H9 (cell line): ENCODE data around the gene DIAPH3. TPM values are rescaled to one million over a fixed set of nuclear protein-coding genes. Genes with fewer than 3 reads are reported as not detected.

Source experiments
- DNase-seq: peaks from one replicate; pipeline ENCODE4 v3.0.0-alpha.2; 2017
- H2AFZ ChIP-seq: one replicate; pipeline ENCODE4 v1.6.1; 2013; ENCODE audit warnings: mild to moderate bottlenecking, low read length, control low read depth, moderate library complexity
- H2AK5ac ChIP-seq: 2 replicates; pipeline ENCODE4 v1.6.1; 2013; ENCODE audit warnings: low read length, control low read depth, mixed read lengths; ENCODE audit not compliant: insufficient read length
- H2BK120ac ChIP-seq: one replicate; pipeline ENCODE4 v1.6.1; 2013; ENCODE audit warnings: low read depth, mild to moderate bottlenecking, low read length, control low read depth, inconsistent platforms; ENCODE audit not compliant: poor library complexity, severe bottlenecking
- H2BK12ac ChIP-seq: 2 replicates; pipeline ENCODE4 v1.6.1; 2013; ENCODE audit warnings: low read length, control low read depth, mixed read lengths, low read depth; ENCODE audit not compliant: insufficient read length
- H2BK15ac ChIP-seq: 2 replicates; pipeline ENCODE4 v1.6.1; 2013; ENCODE audit warnings: low read depth, low read length, control low read depth
- H2BK20ac ChIP-seq: one replicate; pipeline ENCODE4 v1.6.1; 2013; ENCODE audit warnings: low read depth, mild to moderate bottlenecking, low read length, control low read depth, inconsistent platforms; ENCODE audit not compliant: poor library complexity, severe bottlenecking
- H2BK5ac ChIP-seq: 2 replicates; pipeline ENCODE4 v1.6.1; 2013; ENCODE audit warnings: low read length, control low read depth, mixed read lengths; ENCODE audit not compliant: insufficient read length
- H3K14ac ChIP-seq: 2 replicates; pipeline ENCODE4 v1.6.1; 2013; ENCODE audit warnings: low read length, control low read depth; ENCODE audit not compliant: insufficient read depth
- H3K18ac ChIP-seq: 2 replicates; pipeline ENCODE4 v1.6.1; 2013; ENCODE audit warnings: low read depth, mild to moderate bottlenecking, mixed read lengths, low read length, control low read depth; ENCODE audit not compliant: insufficient read length
- H3K23ac ChIP-seq: 2 replicates; pipeline ENCODE4 v1.6.1; 2013; ENCODE audit warnings: low read length, control low read depth, mixed read lengths, low read depth; ENCODE audit not compliant: insufficient read length
- H3K23me2 ChIP-seq: 2 replicates; pipeline ENCODE4 v1.6.1; 2013; ENCODE audit warnings: low read depth, mild to moderate bottlenecking, mixed read lengths, low read length, control low read depth; ENCODE audit not compliant: insufficient read length, poor library complexity, severe bottlenecking
- H3K27ac ChIP-seq: 2 replicates; pipeline ENCODE4 v1.5.1; 2013; ENCODE audit warnings: low read length, control low read depth, mixed read lengths, low read depth; ENCODE audit not compliant: insufficient read length
- H3K27me3 ChIP-seq: 2 replicates; pipeline ENCODE4 v1.6.1; 2013; ENCODE audit warnings: low read length, control low read depth, inconsistent platforms; ENCODE audit not compliant: insufficient read depth
- H3K4ac ChIP-seq: 2 replicates; pipeline ENCODE4 v1.6.1; 2013; ENCODE audit warnings: low read depth, mild to moderate bottlenecking, control low read depth, inconsistent platforms, low read length, moderate library complexity
- H3K4me1 ChIP-seq: 2 replicates; pipeline ENCODE4 v1.6.1; 2013; ENCODE audit warnings: low read length, control low read depth, inconsistent platforms; ENCODE audit not compliant: insufficient read depth
- H3K4me2 ChIP-seq: 2 replicates; pipeline ENCODE4 v1.6.1; 2013; ENCODE audit warnings: low read length, control low read depth, mixed read lengths; ENCODE audit not compliant: insufficient read length, insufficient read depth
- H3K56ac ChIP-seq: 2 replicates; pipeline ENCODE4 v1.6.1; 2013; ENCODE audit warnings: low read depth, mild to moderate bottlenecking, mixed read lengths, low read length, control low read depth; ENCODE audit not compliant: insufficient read length
- H3K79me1 ChIP-seq: 2 replicates; pipeline ENCODE4 v1.6.1; 2013; ENCODE audit warnings: low read depth, mild to moderate bottlenecking, moderate library complexity, low read length, control low read depth, inconsistent platforms; ENCODE audit not compliant: insufficient read depth, poor library complexity, severe bottlenecking
- H3K79me2 ChIP-seq: 2 replicates; pipeline ENCODE4 v1.6.1; 2013; ENCODE audit warnings: low read length, control low read depth, inconsistent platforms; ENCODE audit not compliant: insufficient read depth
- H3K9ac ChIP-seq: 2 replicates; pipeline ENCODE4 v1.6.1; 2013; ENCODE audit warnings: low read length, control low read depth, mixed read lengths; ENCODE audit not compliant: insufficient read length; ENCODE audit errors: extremely low read depth
- H3K9me3 ChIP-seq: one replicate; pipeline ENCODE4 v1.6.1; 2013; ENCODE audit warnings: low read depth, low read length, inconsistent platforms; ENCODE audit not compliant: control insufficient read depth
- H3T11ph ChIP-seq: one replicate; pipeline ENCODE4 v1.6.1; 2013; ENCODE audit warnings: mild to moderate bottlenecking, low read length, control low read depth, inconsistent platforms
- H4K20me1 ChIP-seq: one replicate; pipeline ENCODE4 v1.6.1; 2013; ENCODE audit not compliant: control insufficient read depth, insufficient read length, insufficient read depth
- H4K5ac ChIP-seq: 2 replicates; pipeline ENCODE4 v1.6.1; 2013; ENCODE audit warnings: low read depth, mild to moderate bottlenecking, mixed read lengths, low read length, control low read depth; ENCODE audit not compliant: insufficient read length
- H4K8ac ChIP-seq: replicated peaks from 2 replicates; pipeline ENCODE4 v1.6.1; 2013; ENCODE audit warnings: low read length, control low read depth, mixed read lengths, low read depth; ENCODE audit not compliant: insufficient read length
- H4K91ac ChIP-seq: 2 replicates; pipeline ENCODE4 v1.6.1; 2013; ENCODE audit warnings: low read depth, mild to moderate bottlenecking, moderate library complexity, mixed read lengths, low read length, control low read depth; ENCODE audit not compliant: insufficient read length
- H3K27ac Mint-ChIP-seq, 3 experiments: 2 replicates in 2 of 3; 3 replicates in 1 of 3; pipeline ENCODE4 v1.8.0; 2020 to 2021; ENCODE audit warnings: mixed read lengths in 3 of 3, mild to moderate bottlenecking in 1 of 3, moderate library complexity in 1 of 3
- H3K27me3 Mint-ChIP-seq: 2 replicates; pipeline ENCODE4 v1.8.0; 2021; ENCODE audit warnings: low read depth, mild to moderate bottlenecking, moderate library complexity, mixed read lengths
- H3K36me3 Mint-ChIP-seq, 3 experiments: 2 replicates in 2 of 3; 3 replicates in 1 of 3; pipeline ENCODE4 v1.8.0; 2020 to 2021; ENCODE audit warnings: low read depth in 3 of 3, mixed read lengths in 3 of 3; ENCODE audit not compliant: insufficient read depth in 1 of 3
- H3K4me1 Mint-ChIP-seq, 2 experiments: 2 replicates each; pipeline ENCODE4 v1.8.0; 2020; ENCODE audit warnings: mixed read lengths in 2 of 2
- H3K4me3 Mint-ChIP-seq, 2 experiments: 2 replicates in 1 of 2; 3 replicates in 1 of 2; pipeline ENCODE4 v1.8.0; 2020 to 2021; ENCODE audit warnings: mild to moderate bottlenecking in 2 of 2, mixed read lengths in 2 of 2, moderate library complexity in 1 of 2
- H3K9me3 Mint-ChIP-seq, 2 experiments: 2 replicates in 1 of 2; 3 replicates in 1 of 2; pipeline ENCODE4 v1.8.0; 2020; ENCODE audit warnings: mild to moderate bottlenecking in 2 of 2, mixed read lengths in 2 of 2, moderate library complexity in 1 of 2
- CTCF ChIP-seq: fragments of 200-600 bp; sonication (generic); conservative IDR thresholded peaks from 3 replicates; pipeline ENCODE4 v1.8.0; 2021; ENCODE audit warnings: antibody characterized with exemption, mild to moderate bottlenecking
- total RNA-seq: library from RNA; stranded (reverse); gene quantifications from 2 replicates; pipeline ENCODE4 v1.2.1, GENCODE V29; 2021

DIAPH3 gene
- total RNA-seq, 1 experiment from 2014 or later = 23.1 TPM

- Histone ChIP-seq H2BK12ac (no peak overlapping the region), H4K5ac (no peak overlapping the region), H3K4me2 (no peak overlapping the region), H4K20me1 (no peaks in the 10 kb centered on the region), H3K27me3 (no peaks in the 10 kb centered on the region), H3K23ac (no peak overlapping the region), H2BK5ac (no peak overlapping the region), H3K9ac (no peak overlapping the region), H3K4me1 (no peaks in the 10 kb centered on the region), H3K14ac (no peak overlapping the region), H3T11ph (no peak overlapping the region), H3K23me2 (no peaks in the 10 kb centered on the region), H3K79me1 (no peaks in the 10 kb centered on the region), H3K4ac (no peak overlapping the region), H2BK120ac (no peak overlapping the region), H3K18ac (no peak overlapping the region), H2BK15ac (no peak overlapping the region), H2AK5ac (no peak overlapping the region), H3K56ac (no peak overlapping the region), H3K9me3 (no peaks in the 10 kb centered on the region), H3K79me2 (no peaks in the 10 kb centered on the region), H3K27ac (no peak overlapping the region), H2AFZ (no peak overlapping the region), H4K91ac (no peak overlapping the region), H2BK20ac (no peak overlapping the region), H4K8ac (no peak overlapping the region)
- Mint-ChIP-seq H3K27me3 (no peaks in the 10 kb centered on the region), H3K4me1 (peaks cover 5 to 6% of the 10 kb centered on the region in 2 experiments), H3K9me3 (no peaks in the 10 kb centered on the region), H3K36me3 (no peaks in the 10 kb centered on the region), H3K27ac (no peak overlapping the region), H3K4me3 (no peak overlapping the region)
- no peak for TF ChIP-seq CTCF
- DNase-seq = no peak
Measured at GRCh38 chr13:59891053-59891452, 272.7 kb downstream of the DIAPH3 start.
